ENCODE measurements around the gene UXT. TPM values are rescaled to one million over a fixed set of nuclear protein-coding genes. Genes with fewer than 3 reads are reported as not detected.

UXT gene
- polyA plus RNA-seq, 1 donor (not counting 4 experiments of a cell fraction or from before 2014, with no cell fraction given), result 87.4 TPM

DNA sequence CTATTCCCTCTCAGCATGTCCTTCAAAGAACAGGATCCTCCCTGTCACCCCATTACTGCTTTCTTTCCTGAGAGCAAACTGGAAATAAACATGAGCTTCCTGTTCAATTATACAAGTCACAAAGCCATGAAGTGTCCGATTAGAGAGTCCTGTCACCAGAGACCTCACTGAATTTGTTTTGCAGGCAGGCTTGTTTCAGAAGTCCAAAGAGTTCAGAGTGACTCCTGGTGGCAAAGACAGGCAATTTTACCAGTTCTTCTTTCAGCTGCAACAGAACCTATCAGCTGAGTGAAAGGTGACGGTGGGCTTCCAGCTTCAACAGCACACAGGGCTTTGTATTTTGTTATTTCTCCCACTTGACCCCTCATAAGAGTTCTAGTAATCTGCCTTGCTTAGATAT is 15.1 kb downstream of the UXT start:
- no peak for DNase-seq (ENCODE audit: low read depth, low spot score)
- Histone ChIP-seq H3K4me3 (ENCODE audit: control insufficient read depth in 2 of 3, extremely low read depth in 1 of 3, insufficient read depth in 2 of 3, low read depth in 1 of 3, low read length in 3 of 3) (no peak overlapping the region), H3K9ac (ENCODE audit: control insufficient read depth, extremely low read depth, insufficient read depth, low read length) (no peak overlapping the region), H3K79me2 (ENCODE audit: control insufficient read depth, insufficient read depth, low read length) (peaks cover 4% of the 10 kb centered on the region), H3K9me1 (ENCODE audit: control insufficient read depth, extremely low read depth, insufficient read depth, low read length) (peaks cover 2% of the 10 kb centered on the region), H3K27me3 (ENCODE audit: control insufficient read depth, extremely low read depth, insufficient read depth, low read length) (no peaks in the 10 kb centered on the region), H4K20me1 (ENCODE audit: control insufficient read depth, extremely low read depth, insufficient read depth, low read length) (no peaks in the 10 kb centered on the region), H3K4me2 (ENCODE audit: control insufficient read depth, extremely low read depth, insufficient read depth, low read depth, low read length) (no peak overlapping the region), H3K4me1 (ENCODE audit: control insufficient read depth, extremely low read depth, insufficient read depth, low read length) (peaks cover 5% of the 10 kb centered on the region), H3K27ac (ENCODE audit: control insufficient read depth, insufficient read depth, low read length) (no peak overlapping the region), H2AFZ (ENCODE audit: control insufficient read depth, low read length) (no peak overlapping the region), H3K9me3 (ENCODE audit: control insufficient read depth, low read depth, low read length) (no peaks in the 10 kb centered on the region), H3K36me3 (ENCODE audit: control insufficient read depth in 2 of 2, extremely low read depth in 1 of 2, insufficient read depth in 2 of 2, low read length in 2 of 2) (peaks cover 0 to 18% of the 10 kb centered on the region in 2 experiments)
- FAIRE-seq, result no peak
- dilution Hi-C loops (cut with MboI; ENCODE audit: extremely low pct_ligation_motif_present, low sequenced_read_pairs), result no loop called here
- TF ChIP-seq, protein P1, sequence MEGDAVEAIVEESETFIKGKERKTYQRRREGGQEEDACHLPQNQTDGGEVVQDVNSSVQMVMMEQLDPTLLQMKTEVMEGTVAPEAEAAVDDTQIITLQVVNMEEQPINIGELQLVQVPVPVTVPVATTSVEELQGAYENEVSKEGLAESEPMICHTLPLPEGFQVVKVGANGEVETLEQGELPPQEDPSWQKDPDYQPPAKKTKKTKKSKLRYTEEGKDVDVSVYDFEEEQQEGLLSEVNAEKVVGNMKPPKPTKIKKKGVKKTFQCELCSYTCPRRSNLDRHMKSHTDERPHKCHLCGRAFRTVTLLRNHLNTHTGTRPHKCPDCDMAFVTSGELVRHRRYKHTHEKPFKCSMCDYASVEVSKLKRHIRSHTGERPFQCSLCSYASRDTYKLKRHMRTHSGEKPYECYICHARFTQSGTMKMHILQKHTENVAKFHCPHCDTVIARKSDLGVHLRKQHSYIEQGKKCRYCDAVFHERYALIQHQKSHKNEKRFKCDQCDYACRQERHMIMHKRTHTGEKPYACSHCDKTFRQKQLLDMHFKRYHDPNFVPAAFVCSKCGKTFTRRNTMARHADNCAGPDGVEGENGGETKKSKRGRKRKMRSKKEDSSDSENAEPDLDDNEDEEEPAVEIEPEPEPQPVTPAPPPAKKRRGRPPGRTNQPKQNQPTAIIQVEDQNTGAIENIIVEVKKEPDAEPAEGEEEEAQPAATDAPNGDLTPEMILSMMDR (optimal IDR thresholded peaks at IDR 0.05 in 1 of 3, IDR thresholded peaks at IDR 0.05 in 1 of 3, conservative IDR thresholded peaks at IDR 0.05 in 1 of 3; ENCODE audit: extremely low read depth in 1 of 3, insufficient read depth in 2 of 3, low read length in 3 of 3), result peak; percentile 21 to 34 (median 24)
- no peak for TF ChIP-seq EZH2 (IDR thresholded peaks at IDR 0.05; ENCODE audit: low read length)

DNA sequence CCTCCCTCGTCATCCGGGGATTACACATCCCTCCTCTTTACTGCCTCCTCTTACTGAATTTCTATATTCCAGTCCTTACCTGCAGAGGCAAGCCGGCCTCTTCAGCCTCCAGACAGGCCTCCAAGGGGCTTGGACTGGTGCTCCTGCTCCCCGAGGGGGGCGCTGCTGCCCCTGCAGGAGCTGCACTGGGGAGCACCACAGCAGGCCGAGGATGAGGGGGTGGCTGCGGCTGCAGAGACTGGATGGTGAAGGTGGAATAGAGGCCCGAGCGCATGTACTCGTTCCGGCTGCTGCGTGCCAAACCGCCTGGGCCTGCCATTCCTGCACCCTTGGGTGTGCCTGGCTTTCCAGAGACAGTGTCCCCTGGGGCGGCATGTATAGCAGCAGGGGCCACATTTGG is 20.2 kb downstream of the UXT start:
- no peaks in the 10 kb centered on the region for H3K9me1 ChIP-seq (ENCODE audit: control insufficient read depth, extremely low read depth, insufficient read depth, low read length)
- no peak overlapping the region for H3K4me3 ChIP-seq (ENCODE audit: control insufficient read depth in 2 of 3, extremely low read depth in 1 of 3, insufficient read depth in 2 of 3, low read depth in 1 of 3, low read length in 3 of 3)
- H3K79me2 ChIP-seq (ENCODE audit: control insufficient read depth, insufficient read depth, low read length), result no peaks in the 10 kb centered on the region
- no peaks in the 10 kb centered on the region for H3K4me1 ChIP-seq (ENCODE audit: control insufficient read depth, extremely low read depth, insufficient read depth, low read length)
- H3K4me2 ChIP-seq (ENCODE audit: control insufficient read depth, extremely low read depth, insufficient read depth, low read depth, low read length), result no peak overlapping the region
- no peak overlapping the region for H2AFZ ChIP-seq (ENCODE audit: control insufficient read depth, low read length)
- no peak overlapping the region for H3K27ac ChIP-seq (ENCODE audit: control insufficient read depth, insufficient read depth, low read length)
- H4K20me1 ChIP-seq (ENCODE audit: control insufficient read depth, extremely low read depth, insufficient read depth, low read length), result no peaks in the 10 kb centered on the region
- FAIRE-seq (no peak), DNase-seq (ENCODE audit: low read depth, low spot score) (no peak)
- H3K9ac ChIP-seq (ENCODE audit: control insufficient read depth, extremely low read depth, insufficient read depth, low read length), result no peak overlapping the region
- no peak for TF ChIP-seq EZH2 (IDR thresholded peaks at IDR 0.05; ENCODE audit: low read length)
- TF ChIP-seq, protein P1 (optimal IDR thresholded peaks at IDR 0.05 in 1 of 3, IDR thresholded peaks at IDR 0.05 in 1 of 3, conservative IDR thresholded peaks at IDR 0.05 in 1 of 3; ENCODE audit: extremely low read depth in 1 of 3, insufficient read depth in 2 of 3, low read length in 3 of 3), result no peak
- no peaks in the 10 kb centered on the region for H3K27me3 ChIP-seq (ENCODE audit: control insufficient read depth, extremely low read depth, insufficient read depth, low read length)
- peaks cover 2% of the 10 kb centered on the region for H3K9me3 ChIP-seq (ENCODE audit: control insufficient read depth, low read depth, low read length)
- peaks cover 2 to 19% of the 10 kb centered on the region in 2 experiments for H3K36me3 ChIP-seq (ENCODE audit: control insufficient read depth in 2 of 2, extremely low read depth in 1 of 2, insufficient read depth in 2 of 2, low read length in 2 of 2)
- dilution Hi-C loops (cut with MboI; ENCODE audit: extremely low pct_ligation_motif_present, low sequenced_read_pairs), result no loop called here
